ENCODE measurements around the gene ZACN. TPM values are rescaled to one million over a fixed set of nuclear protein-coding genes. Genes with fewer than 3 reads are reported as not detected.
"Not testable (repeated sequence)": the region's sequence is repeated elsewhere in the genome, so short reads cannot be mapped to it uniquely, and the experiment has no call there.

ZACN gene
- polyA plus RNA-seq, 2 of the 4 experiments (the other 2 are of a cell fraction): 0.12 to 0.30 TPM

GRCh38 chr17:76076146-76076764, 2.7 kb upstream of the ZACN start (continued):
- no peak for TF ChIP-seq HMGXB4 (CRISPR knock-in tag; IDR thresholded peaks at IDR 0.05; ENCODE audit: borderline replicate concordance)
- no peak for TF ChIP-seq HOXB5 (CRISPR knock-in tag; IDR thresholded peaks at IDR 0.05)
- no peak for TF ChIP-seq GATA3 (IDR thresholded peaks at IDR 0.05; ENCODE audit: borderline replicate concordance)
- TF ChIP-seq EP300 (IDR thresholded peaks at IDR 0.05): no peak

GRCh38 chr17:76076765-76077583, 2.0 kb upstream of the ZACN start:
- WGBS (ENCODE audit: missing lambda C conversion rate): 71% methylated on average over 82 of the region's 82 CpGs

GRCh38 chr17:76077584-76078110, 1.3 kb upstream of the ZACN start:
- CTCF ChIA-PET: interaction anchor here (1.8 to 4.4 kb wide), 2 partner anchors 11 to 63 kb away, joined by 5 to 15 read pairs; no protein-coding TSS in a partner anchor
- no peak overlapping the region for H3K27ac ChIP-seq
- TF ChIP-seq KDM1A (IDR thresholded peaks at IDR 0.05; ENCODE audit: low read depth) (no peak), JUN (IDR thresholded peaks at IDR 0.05) (no peak), E2F6 (IDR thresholded peaks at IDR 0.05; ENCODE audit: borderline replicate concordance, low read depth) (no peak), NFE2L2 (conservative IDR thresholded peaks at IDR 0.05; ENCODE audit: low read length) (no peak), SREBF2 (IDR thresholded peaks at IDR 0.05) (no peak), CHD4 (IDR thresholded peaks at IDR 0.05; ENCODE audit: borderline replicate concordance) (no peak), HDAC2 (IDR thresholded peaks at IDR 0.05) (no peak)
- no peak overlapping the region for H3K4me2 ChIP-seq
- 51% methylated on average over 12 of the region's 12 CpGs for WGBS (ENCODE audit: missing lambda C conversion rate)
- peak in 1 of 2 experiments; percentile 54 for DNase-seq (ENCODE audit: low read depth in 1 of 2, low spot score in 1 of 2)
- POLR2A ChIA-PET: interaction anchor here (0.6 kb wide), 1 partner anchor 263 kb away, joined by 3 read pairs; no protein-coding TSS in a partner anchor
- H3K4me3 ChIP-seq: no peak overlapping the region
- ATAC-seq: no peak
- peaks cover 18% of the 10 kb centered on the region for H3K4me1 ChIP-seq
- FAIRE-seq: no peak
- no peaks in the 10 kb centered on the region for H3K9me3 ChIP-seq

More at GRCh38 chr17:76076765-76077583, 2.0 kb upstream of the ZACN start:
- no peak overlapping the region for H3K4me2 ChIP-seq
- TF ChIP-seq TFCP2L1 (CRISPR knock-in tag; IDR thresholded peaks at IDR 0.05) (no peak), CBX2 (IDR thresholded peaks at IDR 0.05; ENCODE audit: borderline replicate concordance, low read depth) (no peak)
- H3K27ac ChIP-seq: no peak overlapping the region
- POLR2A ChIA-PET: no interaction called here
- no peaks in the 10 kb centered on the region for H3K9me3 ChIP-seq
- peaks cover 18% of the 10 kb centered on the region for H3K4me1 ChIP-seq
- CTCF ChIA-PET: interaction anchor here (3.1 to 4.4 kb wide), 2 partner anchors 13 to 63 kb away, joined by 15 to 16 read pairs; no protein-coding TSS in a partner anchor
- DNase-seq (ENCODE audit: low read depth in 1 of 2, low spot score in 1 of 2) (no peak), ATAC-seq (no peak), FAIRE-seq (no peak)
- H3K4me3 ChIP-seq: no peak overlapping the region

- not testable (repeated sequence) for FAIRE-seq; H3K27ac ChIP-seq; H3K9me3 ChIP-seq; H3K4me3 ChIP-seq; H3K4me2 ChIP-seq; DNase-seq (ENCODE audit: low read depth in 1 of 2, low spot score in 1 of 2); ATAC-seq
- CTCF ChIA-PET: interaction anchor here (1.8 to 4.4 kb wide), 3 partner anchors 10 to 64 kb away, joined by 5 to 15 read pairs (median 5); no protein-coding TSS in a partner anchor
- peaks cover 18% of the 10 kb centered on the region for H3K4me1 ChIP-seq
- 0 out of 4 replicates have a peak, but pooled peaks of 1 of the 2 experiments have one; percentile 19 for TF ChIP-seq CEBPB (IDR thresholded peaks at IDR 0.05)
- WGBS (ENCODE audit: missing lambda C conversion rate): 44% methylated on average over 5 of the region's 5 CpGs
- POLR2A ChIA-PET: interaction anchor here (0.6 kb wide), 1 partner anchor 263 kb away, joined by 3 read pairs; no protein-coding TSS in a partner anchor
Measured at GRCh38 chr17:76078370-76078769, 612 bp upstream of the ZACN start.
